GM12873 (cell line): ENCODE data around the gene CACFD1.
A peak's percentile ranks its signal among the peaks of the same experiment; 100 is the strongest.

Source experiments
- TF ChIP-seq, protein P1 (sequence below): IDR thresholded peaks from 2 replicates; pipeline ENCODE4 v1.5.1; 2012; ENCODE audit warnings: low read depth, mild to moderate bottlenecking, moderate library complexity, low read length, control low read depth; ENCODE audit not compliant: insufficient read depth; ENCODE audit errors: missing control alignments

Gene CACFD1

DNA sequence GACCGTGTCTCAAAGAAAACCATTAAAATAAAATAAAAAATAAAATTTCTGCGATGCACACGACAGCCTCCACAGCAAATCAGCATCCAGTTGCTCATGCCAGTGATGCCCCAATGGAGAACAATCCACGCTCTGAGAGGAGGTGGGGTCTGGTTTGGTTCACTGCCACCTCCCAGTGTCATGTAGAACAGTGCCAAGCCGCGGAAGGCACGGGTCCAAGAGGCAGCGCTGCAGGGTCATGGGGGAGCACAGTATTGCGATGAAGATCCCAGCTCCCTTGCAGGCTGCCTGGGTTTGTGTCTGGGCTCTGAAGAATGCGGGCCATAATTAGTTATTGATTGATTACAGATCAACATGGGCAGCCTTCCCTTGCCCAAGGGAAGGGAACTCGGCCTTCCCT, 6.1 kb upstream of the CACFD1 start:
- TF ChIP-seq, protein P1, sequence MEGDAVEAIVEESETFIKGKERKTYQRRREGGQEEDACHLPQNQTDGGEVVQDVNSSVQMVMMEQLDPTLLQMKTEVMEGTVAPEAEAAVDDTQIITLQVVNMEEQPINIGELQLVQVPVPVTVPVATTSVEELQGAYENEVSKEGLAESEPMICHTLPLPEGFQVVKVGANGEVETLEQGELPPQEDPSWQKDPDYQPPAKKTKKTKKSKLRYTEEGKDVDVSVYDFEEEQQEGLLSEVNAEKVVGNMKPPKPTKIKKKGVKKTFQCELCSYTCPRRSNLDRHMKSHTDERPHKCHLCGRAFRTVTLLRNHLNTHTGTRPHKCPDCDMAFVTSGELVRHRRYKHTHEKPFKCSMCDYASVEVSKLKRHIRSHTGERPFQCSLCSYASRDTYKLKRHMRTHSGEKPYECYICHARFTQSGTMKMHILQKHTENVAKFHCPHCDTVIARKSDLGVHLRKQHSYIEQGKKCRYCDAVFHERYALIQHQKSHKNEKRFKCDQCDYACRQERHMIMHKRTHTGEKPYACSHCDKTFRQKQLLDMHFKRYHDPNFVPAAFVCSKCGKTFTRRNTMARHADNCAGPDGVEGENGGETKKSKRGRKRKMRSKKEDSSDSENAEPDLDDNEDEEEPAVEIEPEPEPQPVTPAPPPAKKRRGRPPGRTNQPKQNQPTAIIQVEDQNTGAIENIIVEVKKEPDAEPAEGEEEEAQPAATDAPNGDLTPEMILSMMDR = no peak

DNA sequence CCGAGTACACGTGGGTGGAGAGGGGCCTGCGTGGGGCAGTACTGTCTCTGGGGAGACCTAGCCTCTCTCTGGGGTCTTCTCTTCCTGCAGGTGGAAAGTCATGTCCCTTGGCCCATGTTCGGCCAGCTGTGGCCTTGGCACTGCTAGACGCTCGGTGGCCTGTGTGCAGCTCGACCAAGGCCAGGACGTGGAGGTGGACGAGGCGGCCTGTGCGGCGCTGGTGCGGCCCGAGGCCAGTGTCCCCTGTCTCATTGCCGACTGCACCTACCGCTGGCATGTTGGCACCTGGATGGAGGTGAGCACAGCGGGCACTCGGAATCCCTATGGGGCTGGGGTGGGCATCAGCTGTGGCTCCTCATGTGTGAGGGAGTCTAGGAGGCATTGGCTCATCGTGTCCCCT, 5.5 kb upstream of the CACFD1 start:
- TF ChIP-seq, protein P1 = no peak

DNA sequence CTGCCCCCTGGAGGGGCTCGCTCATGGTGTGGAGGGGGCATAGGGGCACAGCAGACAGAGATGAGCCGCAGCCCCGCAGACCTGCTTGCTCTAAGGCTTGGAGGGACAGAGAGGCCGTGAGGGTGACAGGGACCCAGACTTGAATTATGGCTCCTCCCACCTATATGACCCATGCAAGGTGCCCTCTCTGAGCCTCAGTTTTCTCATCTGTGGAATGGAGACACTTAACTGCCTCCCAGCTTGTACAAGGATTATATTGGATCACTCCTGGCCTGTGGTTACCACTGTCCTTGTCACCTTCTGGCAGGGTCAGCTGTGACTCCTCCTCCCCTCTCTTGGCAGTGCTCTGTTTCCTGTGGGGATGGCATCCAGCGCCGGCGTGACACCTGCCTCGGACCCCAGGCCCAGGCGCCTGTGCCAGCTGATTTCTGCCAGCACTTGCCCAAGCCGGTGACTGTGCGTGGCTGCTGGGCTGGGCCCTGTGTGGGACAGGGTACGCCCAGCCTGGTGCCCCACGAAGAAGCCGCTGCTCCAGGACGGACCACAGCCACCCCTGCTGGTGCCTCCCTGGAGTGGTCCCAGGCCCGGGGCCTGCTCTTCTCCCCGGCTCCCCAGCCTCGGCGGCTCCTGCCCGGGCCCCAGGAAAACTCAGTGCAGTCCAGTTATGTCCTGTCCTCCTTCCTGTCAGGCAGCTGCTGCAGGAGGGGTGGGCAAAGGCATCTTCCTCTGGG, 4.7 kb upstream of the CACFD1 start:
- TF ChIP-seq, protein P1 = no peak

DNA sequence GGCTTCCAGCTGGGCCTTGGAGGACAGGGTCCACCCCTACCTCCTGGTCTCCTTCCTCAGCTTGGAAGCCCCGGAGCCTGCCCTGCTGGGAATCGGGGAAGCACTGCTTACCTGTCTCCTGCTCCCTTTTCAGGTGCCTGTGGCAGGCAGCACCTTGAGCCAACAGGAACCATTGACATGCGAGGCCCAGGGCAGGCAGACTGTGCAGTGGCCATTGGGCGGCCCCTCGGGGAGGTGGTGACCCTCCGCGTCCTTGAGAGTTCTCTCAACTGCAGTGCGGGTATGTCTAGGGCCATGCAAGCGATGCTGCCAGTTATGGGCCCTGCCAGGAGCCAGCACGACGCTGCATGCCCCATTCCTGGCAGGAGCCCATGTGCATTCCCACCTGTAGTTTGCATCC, 3.8 kb upstream of the CACFD1 start:
- TF ChIP-seq, protein P1 = no peak

DNA sequence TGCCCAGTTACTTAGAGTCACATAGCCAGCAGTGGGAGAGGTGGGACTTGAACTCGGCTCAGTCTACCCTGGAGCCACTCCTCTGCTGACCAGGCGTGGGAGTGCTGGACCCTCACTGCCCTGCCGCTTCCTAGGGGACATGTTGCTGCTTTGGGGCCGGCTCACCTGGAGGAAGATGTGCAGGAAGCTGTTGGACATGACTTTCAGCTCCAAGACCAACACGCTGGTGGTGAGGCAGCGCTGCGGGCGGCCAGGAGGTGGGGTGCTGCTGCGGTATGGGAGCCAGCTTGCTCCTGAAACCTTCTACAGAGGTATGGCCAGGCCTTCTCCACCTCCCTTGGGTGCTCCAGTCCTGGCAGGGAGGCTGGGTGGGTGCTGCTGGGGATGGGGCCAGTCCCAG, 3.4 kb upstream of the CACFD1 start:
- TF ChIP-seq, protein P1 = peak; percentile 34

DNA sequence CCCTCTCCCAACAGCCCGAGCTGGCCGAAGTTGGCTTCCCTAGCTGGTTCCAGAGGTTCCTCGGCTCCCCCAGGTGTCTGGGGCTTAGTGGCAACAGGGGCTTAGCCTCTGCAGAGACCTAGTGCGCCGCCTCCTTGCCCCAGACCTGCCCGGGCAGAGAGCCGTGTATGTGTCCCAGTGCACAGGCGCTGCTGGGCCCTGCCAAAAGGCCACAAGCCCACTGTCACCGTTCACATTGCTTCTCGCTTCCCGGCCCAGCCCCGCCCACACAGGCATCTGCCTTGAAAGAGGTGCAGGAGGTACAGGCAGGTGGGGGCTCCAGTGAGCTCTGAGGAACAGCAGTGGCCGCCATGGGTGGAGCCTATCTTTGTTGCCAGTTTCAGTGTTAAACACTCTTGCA, 2.5 kb upstream of the CACFD1 start:
- TF ChIP-seq, protein P1 = no peak

DNA sequence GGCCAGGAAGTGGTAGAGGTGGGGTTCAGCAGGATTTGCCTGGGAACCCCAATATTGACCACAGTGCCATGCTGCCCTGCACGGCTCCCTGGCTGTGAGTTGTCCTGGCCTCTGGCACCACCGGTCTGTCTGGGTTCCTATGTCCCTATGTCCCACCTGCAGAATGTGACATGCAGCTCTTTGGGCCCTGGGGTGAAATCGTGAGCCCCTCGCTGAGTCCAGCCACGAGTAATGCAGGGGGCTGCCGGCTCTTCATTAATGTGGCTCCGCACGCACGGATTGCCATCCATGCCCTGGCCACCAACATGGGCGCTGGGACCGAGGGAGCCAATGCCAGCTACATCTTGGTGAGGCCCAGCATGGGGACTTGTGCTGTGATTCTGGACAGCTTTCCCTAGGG, 2.0 kb upstream of the CACFD1 start:
- TF ChIP-seq, protein P1 = no peak
